ENCODE data around the gene MAST4. TPM values are rescaled to one million over a fixed set of nuclear protein-coding genes. Genes with fewer than 3 reads are reported as not detected.

MAST4 gene
- total and polyA plus RNA-seq, 2 of the 8 experiments (the other 6 are each of a cell fraction or from before 2014, with no cell fraction given): 1.5 to 2.6 TPM

- H4K91ac ChIP-seq (replicated peaks; ENCODE audit: insufficient read length, low read length): no peak overlapping the region
- no peaks in the 10 kb centered on the region for H3K23me2 ChIP-seq (ENCODE audit: low read depth, low read length)
- ChIA-PET CTCF (ENCODE audit: partially characterized antibody) (interaction anchor here (0.8 to 1.5 kb wide), 3 partner anchors 10 to 15 kb away, joined by 3 read pairs; no protein-coding TSS in a partner anchor), POLR2A (ENCODE audit: partially characterized antibody) (interaction anchor here (1.0 to 3.4 kb wide), 2 partner anchors 9 to 11 kb away, joined by 3 to 15 read pairs; no protein-coding TSS in a partner anchor)
- no peak overlapping the region for H3K18ac ChIP-seq (ENCODE audit: extremely low read depth, low read length)
- H2BK5ac ChIP-seq (ENCODE audit: low read depth, low read length): no peak overlapping the region
- no peak for TF ChIP-seq SAP30 (IDR thresholded peaks at IDR 0.05; ENCODE audit: insufficient read depth, insufficient replicate concordance, low read length)
- TF ChIP-seq PHF8 (conservative IDR thresholded peaks at IDR 0.05; ENCODE audit: low read depth, low read length): no peak
- no peak for TF ChIP-seq SIX5 (IDR thresholded peaks at IDR 0.05; ENCODE audit: low read depth, low read length)
- no peak for TF ChIP-seq SP4 (IDR thresholded peaks at IDR 0.05; ENCODE audit: low read length)
- TF ChIP-seq ATF2 (IDR thresholded peaks at IDR 0.05; ENCODE audit: low read length): no peak
- no peak for TF ChIP-seq RAD21 (IDR thresholded peaks at IDR 0.05 in 1 of 2, conservative IDR thresholded peaks at IDR 0.05 in 1 of 2; ENCODE audit: low read depth in 2 of 2, low read length in 2 of 2)
- no peak for TF ChIP-seq HDAC2 (IDR thresholded peaks at IDR 0.05; ENCODE audit: borderline replicate concordance in 1 of 2, low read depth in 2 of 2, low read length in 2 of 2)
- no peak for TF ChIP-seq EP300 (IDR thresholded peaks at IDR 0.05; ENCODE audit: borderline replicate concordance in 1 of 2, low read depth in 2 of 2, low read length in 2 of 2)
- H3K4me2 ChIP-seq (ENCODE audit: insufficient read depth in 1 of 2, low read depth in 2 of 2, low read length in 2 of 2): no peak overlapping the region
- H2BK20ac ChIP-seq (ENCODE audit: low read length): no peak overlapping the region
- H3K79me2 ChIP-seq (ENCODE audit: control insufficient read depth in 1 of 2, insufficient read depth in 2 of 2, low read length in 2 of 2): no peaks in the 10 kb centered on the region
- no peaks in the 10 kb centered on the region for H4K20me1 ChIP-seq (replicated peaks in 1 of 2; ENCODE audit: control insufficient read depth in 1 of 2, insufficient read depth in 2 of 2, low read length in 2 of 2)
- DNase-seq (ENCODE audit: low read depth in 1 of 2, low spot score in 2 of 2) (no peak), FAIRE-seq (no peak)
- no peak overlapping the region for H2BK12ac ChIP-seq (ENCODE audit: low read depth, low read length)
- H3K4me3 ChIP-seq (ENCODE audit: extremely low read depth in 1 of 4, insufficient read depth in 2 of 4, low read depth in 3 of 4, low read length in 4 of 4): no peak overlapping the region
- H3K14ac ChIP-seq (ENCODE audit: insufficient read length): no peak overlapping the region
- H3K79me1 ChIP-seq (ENCODE audit: low read depth, low read length): no peaks in the 10 kb centered on the region
- no peak overlapping the region for H3K56ac ChIP-seq (replicated peaks; ENCODE audit: insufficient read length, low read depth, low read length)
- no peak overlapping the region for H3K9ac ChIP-seq (replicated peaks in 1 of 4; ENCODE audit: extremely low read depth in 1 of 4, low read depth in 3 of 4, low read length in 3 of 4)
- H2BK120ac ChIP-seq (replicated peaks; ENCODE audit: low read depth, low read length): no peak overlapping the region
- no peak overlapping the region for H3K4ac ChIP-seq (replicated peaks; ENCODE audit: insufficient read length, low read depth, low read length)
- H2BK15ac ChIP-seq (ENCODE audit: low read length): no peak overlapping the region
- no peak overlapping the region for H4K8ac ChIP-seq (ENCODE audit: extremely low read depth, insufficient read depth, low read length)
- peaks cover 0 to 4% (median 2%) of the 10 kb centered on the region in 4 experiments; a peak in 3 of 7 replicates for H3K4me1 ChIP-seq (replicated peaks in 1 of 4; ENCODE audit: control insufficient read depth in 3 of 4, insufficient read depth in 4 of 4, low read length in 3 of 4)
- H3K27me3 ChIP-seq (replicated peaks in 1 of 4; ENCODE audit: control insufficient read depth in 3 of 4, extremely low read depth in 1 of 4, insufficient read depth in 3 of 4, low read length in 3 of 4): no peaks in the 10 kb centered on the region
- H2AFZ ChIP-seq (ENCODE audit: low read length): no peak overlapping the region
- H3K27ac ChIP-seq (ENCODE audit: low read depth, low read length): no peak overlapping the region
- H3K9me3 ChIP-seq (ENCODE audit: insufficient read depth in 2 of 2, low read depth in 1 of 2, low read length in 1 of 2): no peaks in the 10 kb centered on the region
- no peaks in the 10 kb centered on the region for H3K36me3 ChIP-seq (ENCODE audit: control insufficient read depth in 2 of 4, insufficient read depth in 4 of 4, low read length in 3 of 4)
- no peak overlapping the region for H3K23ac ChIP-seq (ENCODE audit: insufficient read length)
- H2AK5ac ChIP-seq (ENCODE audit: low read depth, low read length): no peak overlapping the region
- H4K5ac ChIP-seq (ENCODE audit: insufficient read length, low read depth, low read length): no peak overlapping the region
These were observed 397.3 kb downstream of the MAST4 start for GRCh38 chr5:66993448-66993847.

All from H1 (cell line).